ENCODE measurements around the gene ZNHIT1. TPM values are rescaled to one million over a fixed set of nuclear protein-coding genes. Genes with fewer than 3 reads are reported as not detected.

The ZNHIT1 gene
- total and polyA plus RNA-seq, 2 of the 8 experiments (the other 6 are each of a cell fraction or from before 2014, with no cell fraction given), result 38.2 to 61.7 TPM

GRCh38 chr7:101198476-101198875 lies 19.5 kb upstream of the ZNHIT1 start:
- Histone ChIP-seq H3K9me3 (ENCODE audit: insufficient read depth in 2 of 2, low read depth in 1 of 2, low read length in 1 of 2) (no peaks in the 10 kb centered on the region), H3K4ac (replicated peaks; ENCODE audit: insufficient read length, low read depth, low read length) (no peak overlapping the region), H4K5ac (ENCODE audit: insufficient read length, low read depth, low read length) (no peak overlapping the region), H3K23ac (ENCODE audit: insufficient read length) (no peak overlapping the region), H3K27me3 (replicated peaks in 1 of 4; ENCODE audit: control insufficient read depth in 3 of 4, extremely low read depth in 1 of 4, insufficient read depth in 3 of 4, low read length in 3 of 4) (peaks cover 0 to 16% (median 9%) of the 10 kb centered on the region in 4 experiments; a peak in 5 of 7 replicates), H2AFZ (ENCODE audit: low read length) (no peak overlapping the region), H3K36me3 (ENCODE audit: control insufficient read depth in 2 of 4, insufficient read depth in 4 of 4, low read length in 3 of 4) (no peaks in the 10 kb centered on the region), H3K56ac (replicated peaks; ENCODE audit: insufficient read length, low read depth, low read length) (no peak overlapping the region), H3K4me3 (ENCODE audit: extremely low read depth in 1 of 4, insufficient read depth in 2 of 4, low read depth in 3 of 4, low read length in 4 of 4) (no peak overlapping the region), H2BK20ac (ENCODE audit: low read length) (peak overlapping the region; percentile 48; the same call in 1 of the 2 replicates), H2BK5ac (ENCODE audit: low read depth, low read length) (no peak overlapping the region), H4K8ac (ENCODE audit: extremely low read depth, insufficient read depth, low read length) (peak overlapping the region; percentile 89; the same call in 1 of the 2 replicates), H3K23me2 (ENCODE audit: low read depth, low read length) (peaks cover 8% of the 10 kb centered on the region; the same call in 1 of the 2 replicates), H3K4me1 (replicated peaks in 1 of 4; ENCODE audit: control insufficient read depth in 3 of 4, insufficient read depth in 4 of 4, low read length in 3 of 4) (peaks cover 5 to 20% (median 13%) of the 10 kb centered on the region in 4 experiments), H3K79me2 (ENCODE audit: control insufficient read depth in 1 of 2, insufficient read depth in 2 of 2, low read length in 2 of 2) (no peaks in the 10 kb centered on the region), H2BK15ac (ENCODE audit: low read length) (no peak overlapping the region), H2BK12ac (ENCODE audit: low read depth, low read length) (no peak overlapping the region; the same call in 1 of the 2 replicates), H3K79me1 (ENCODE audit: low read depth, low read length) (no peaks in the 10 kb centered on the region), H2AK5ac (ENCODE audit: low read depth, low read length) (no peak overlapping the region), H3K4me2 (ENCODE audit: insufficient read depth in 1 of 2, low read depth in 2 of 2, low read length in 2 of 2) (no peak overlapping the region), H4K91ac (replicated peaks; ENCODE audit: insufficient read length, low read length) (no peak overlapping the region), H4K20me1 (replicated peaks in 1 of 2; ENCODE audit: control insufficient read depth in 1 of 2, insufficient read depth in 2 of 2, low read length in 2 of 2) (no peaks in the 10 kb centered on the region), H3K18ac (ENCODE audit: extremely low read depth, low read length) (no peak overlapping the region), H3K27ac (ENCODE audit: low read depth, low read length) (no peak overlapping the region), H2BK120ac (replicated peaks; ENCODE audit: low read depth, low read length) (no peak overlapping the region), H3K9ac (replicated peaks in 1 of 4; ENCODE audit: extremely low read depth in 1 of 4, low read depth in 3 of 4, low read length in 3 of 4) (no peak overlapping the region), H3K14ac (ENCODE audit: insufficient read length) (no peak overlapping the region)
- DNase-seq (ENCODE audit: low read depth in 1 of 2, low spot score in 2 of 2) (no peak), FAIRE-seq (no peak)
- 87% methylated on average over 11 of the region's 14 CpGs; no CpG with 5 or more reads in 1 of the 2 experiments for WGBS, 2 experiments (ENCODE audit: extremely low coverage in 1 of 2, insufficient coverage in 1 of 2, insufficient read length in 1 of 2, insufficient replicate concordance in 2 of 2, low coverage in 1 of 2, low lambda C conversion rate in 2 of 2, missing lambda C conversion rate in 1 of 2)
- ChIA-PET POLR2A (ENCODE audit: partially characterized antibody) (interaction anchor here (1.8 to 2.0 kb wide), 2 partner anchors 9 to 109 kb away, joined by 5 to 7 read pairs; no protein-coding TSS in a partner anchor), CTCF (ENCODE audit: partially characterized antibody) (interaction anchor here (0.9 to 12.3 kb wide), 4 partner anchors 22 to 113 kb away, joined by 3 to 168 read pairs (median 4); partner anchors contain the start of gene TRIM56)
- TF ChIP-seq ZNF274 (IDR thresholded peaks at IDR 0.05; ENCODE audit: borderline replicate concordance, extremely low read depth, low read length) (no peak), HDAC6 (IDR thresholded peaks at IDR 0.05; ENCODE audit: low read depth, low read length) (no peak), RXRA (IDR thresholded peaks at IDR 0.05; ENCODE audit: insufficient read depth, low read depth, low read length) (no peak), SIRT6 (IDR thresholded peaks at IDR 0.05; ENCODE audit: low read length) (no peak), SP2 (IDR thresholded peaks at IDR 0.05; ENCODE audit: low read length) (no peak), GABPA (IDR thresholded peaks at IDR 0.05; ENCODE audit: borderline replicate concordance, insufficient read depth, low read length) (no peak), CHD2 (IDR thresholded peaks at IDR 0.05; ENCODE audit: low read length) (no peak), EGR1 (IDR thresholded peaks at IDR 0.05; ENCODE audit: borderline replicate concordance, low read depth, low read length) (no peak), JUN (IDR thresholded peaks at IDR 0.05; ENCODE audit: low read depth, low read length) (no peak), TCF12 (IDR thresholded peaks at IDR 0.05; ENCODE audit: low read depth, low read length) (no peak), NANOG (IDR thresholded peaks at IDR 0.05; ENCODE audit: insufficient read depth, low read depth, low read length, poor library complexity, severe bottlenecking) (no peak), FOSL1 (IDR thresholded peaks at IDR 0.05; ENCODE audit: insufficient read depth, low read depth, low read length) (no peak), RBBP5 (IDR thresholded peaks at IDR 0.05; ENCODE audit: borderline replicate concordance, low read depth, low read length) (no peak), TAF1 (IDR thresholded peaks at IDR 0.05; ENCODE audit: low read depth, low read length) (no peak)
